ENCODE results near the gene RASSF5.

The RASSF5 gene

DNA sequence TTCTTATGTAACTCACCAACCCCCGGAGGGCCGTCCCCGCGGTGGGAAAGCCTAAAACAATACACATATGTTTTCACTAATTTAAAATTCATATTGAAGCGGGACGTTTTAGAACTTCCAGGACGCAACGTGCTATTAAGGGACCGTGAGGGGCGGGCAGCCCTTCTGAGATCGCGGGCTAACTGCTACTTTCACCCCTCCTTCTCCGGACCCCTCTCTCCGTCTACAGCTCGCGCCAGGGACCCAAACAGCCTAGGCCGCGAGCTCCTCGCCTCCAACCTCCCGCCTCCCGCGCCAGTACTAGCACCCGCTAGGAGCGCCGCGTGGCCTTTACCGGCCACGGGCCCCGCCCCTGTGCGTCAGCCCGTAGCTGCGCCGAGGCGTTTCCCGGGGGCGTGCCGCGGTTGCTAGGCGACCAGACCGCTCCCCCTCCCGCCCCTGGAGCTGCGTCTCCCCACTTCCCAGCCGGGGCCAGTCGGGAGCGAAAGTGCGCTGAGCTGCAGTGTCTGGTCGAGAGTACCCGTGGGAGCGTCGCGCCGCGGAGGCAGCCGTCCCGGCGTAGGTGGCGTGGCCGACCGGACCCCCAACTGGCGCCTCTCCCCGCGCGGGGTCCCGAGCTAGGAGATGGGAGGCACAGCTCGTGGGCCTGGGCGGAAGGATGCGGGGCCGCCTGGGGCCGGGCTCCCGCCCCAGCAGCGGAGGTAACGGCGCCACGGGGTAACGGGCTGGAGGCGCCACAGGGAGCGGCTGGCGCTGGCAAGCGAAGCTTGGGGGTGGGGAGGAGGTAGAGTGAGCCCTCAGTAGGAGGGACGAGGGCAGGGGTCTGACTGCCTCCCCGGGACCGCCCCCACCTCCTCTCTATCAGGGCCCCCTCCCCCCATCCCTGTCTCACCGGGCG, 128.0 kb downstream of the RASSF5 start, which contains the start of gene DYRK3:
Gene DYRK3, plus strand, starts transcription at position 457 of the 898 bp plus-strand sequence. Its CDS starts 168 bp downstream, at position 625.
- H3K4me3 ChIP-seq (ENCODE audit: severe bottlenecking): peak within 1 kb of the TSS; percentile 98
- no peaks in the 10 kb centered on the region for H3K27me3 ChIP-seq (ENCODE audit: insufficient read depth, poor library complexity, severe bottlenecking)
- peak; percentile 93 for DNase-seq (ENCODE audit: low spot score)
- peak within 1 kb of the TSS; percentile 62 for H3K27ac ChIP-seq (ENCODE audit: poor library complexity, severe bottlenecking)
- TF ChIP-seq, protein P1, sequence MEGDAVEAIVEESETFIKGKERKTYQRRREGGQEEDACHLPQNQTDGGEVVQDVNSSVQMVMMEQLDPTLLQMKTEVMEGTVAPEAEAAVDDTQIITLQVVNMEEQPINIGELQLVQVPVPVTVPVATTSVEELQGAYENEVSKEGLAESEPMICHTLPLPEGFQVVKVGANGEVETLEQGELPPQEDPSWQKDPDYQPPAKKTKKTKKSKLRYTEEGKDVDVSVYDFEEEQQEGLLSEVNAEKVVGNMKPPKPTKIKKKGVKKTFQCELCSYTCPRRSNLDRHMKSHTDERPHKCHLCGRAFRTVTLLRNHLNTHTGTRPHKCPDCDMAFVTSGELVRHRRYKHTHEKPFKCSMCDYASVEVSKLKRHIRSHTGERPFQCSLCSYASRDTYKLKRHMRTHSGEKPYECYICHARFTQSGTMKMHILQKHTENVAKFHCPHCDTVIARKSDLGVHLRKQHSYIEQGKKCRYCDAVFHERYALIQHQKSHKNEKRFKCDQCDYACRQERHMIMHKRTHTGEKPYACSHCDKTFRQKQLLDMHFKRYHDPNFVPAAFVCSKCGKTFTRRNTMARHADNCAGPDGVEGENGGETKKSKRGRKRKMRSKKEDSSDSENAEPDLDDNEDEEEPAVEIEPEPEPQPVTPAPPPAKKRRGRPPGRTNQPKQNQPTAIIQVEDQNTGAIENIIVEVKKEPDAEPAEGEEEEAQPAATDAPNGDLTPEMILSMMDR (IDR thresholded peaks at IDR 0.05; ENCODE audit: poor library complexity, severe bottlenecking): no peak
- peaks cover 24% of the 10 kb centered on the region for H3K4me1 ChIP-seq (ENCODE audit: insufficient read depth, poor library complexity, severe bottlenecking)
- ATAC-seq (ENCODE audit: low read depth): peak; percentile 79
- H3K36me3 ChIP-seq (ENCODE audit: low read depth): peaks cover 17% of the 10 kb centered on the region
- H3K9me3 ChIP-seq (ENCODE audit: severe bottlenecking): no peaks in the 10 kb centered on the region

DNA sequence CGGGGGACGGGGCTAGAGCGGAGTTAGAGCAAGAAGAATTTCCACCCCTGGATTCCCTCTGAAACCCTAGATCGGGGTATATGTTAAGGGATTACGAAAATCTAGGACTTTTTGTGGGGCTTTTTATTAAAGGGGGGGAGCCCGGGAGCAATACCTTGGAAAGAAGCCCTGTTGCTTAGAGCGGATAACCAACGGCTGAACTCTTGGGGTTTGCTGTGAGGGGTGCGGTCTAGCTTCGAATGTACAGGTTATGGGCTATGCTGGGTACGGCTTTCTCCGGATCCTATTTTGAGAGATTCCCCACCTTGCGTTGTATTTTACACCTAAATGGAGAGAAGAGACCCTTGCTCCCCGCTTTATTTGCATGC, 128.6 kb downstream of the RASSF5 start:
- Histone ChIP-seq H3K27ac (ENCODE audit: poor library complexity, severe bottlenecking) (peak overlapping the region; percentile 62), H3K4me1 (ENCODE audit: insufficient read depth, poor library complexity, severe bottlenecking) (peaks cover 24% of the 10 kb centered on the region), H3K27me3 (ENCODE audit: insufficient read depth, poor library complexity, severe bottlenecking) (no peaks in the 10 kb centered on the region), H3K9me3 (ENCODE audit: severe bottlenecking) (no peaks in the 10 kb centered on the region), H3K36me3 (ENCODE audit: low read depth) (peaks cover 17% of the 10 kb centered on the region), H3K4me3 (ENCODE audit: severe bottlenecking) (peak overlapping the region; percentile 98)
- ATAC-seq (ENCODE audit: low read depth) (peak; percentile 6; the same call in 2 of the 3 replicates), DNase-seq (ENCODE audit: low spot score) (no peak)
- TF ChIP-seq, protein P1 (IDR thresholded peaks at IDR 0.05; ENCODE audit: poor library complexity, severe bottlenecking): no peak

DNA sequence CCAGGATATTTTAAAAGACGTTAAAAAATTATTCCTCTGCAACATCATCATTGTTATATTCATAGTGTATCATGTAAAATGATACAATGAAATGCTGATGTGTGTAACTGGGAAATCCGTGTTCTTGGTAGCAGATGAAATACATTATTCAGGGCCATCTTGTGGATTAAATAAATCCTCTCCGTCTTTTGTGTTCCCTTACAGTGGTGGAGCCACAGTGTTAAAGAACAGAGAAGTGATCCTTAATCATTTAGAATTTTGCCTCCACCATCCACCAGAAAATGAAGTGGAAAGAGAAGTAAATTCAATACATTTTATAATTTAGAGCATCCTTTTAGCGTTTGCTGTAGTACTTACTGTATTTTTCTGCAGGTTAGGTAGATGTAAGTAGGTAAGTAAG, 129.3 kb downstream of the RASSF5 start:
- no peak for DNase-seq (ENCODE audit: low spot score)
- Histone ChIP-seq H3K27ac (ENCODE audit: poor library complexity, severe bottlenecking) (no peak overlapping the region), H3K4me3 (ENCODE audit: severe bottlenecking) (peak overlapping the region; percentile 98)

DNA sequence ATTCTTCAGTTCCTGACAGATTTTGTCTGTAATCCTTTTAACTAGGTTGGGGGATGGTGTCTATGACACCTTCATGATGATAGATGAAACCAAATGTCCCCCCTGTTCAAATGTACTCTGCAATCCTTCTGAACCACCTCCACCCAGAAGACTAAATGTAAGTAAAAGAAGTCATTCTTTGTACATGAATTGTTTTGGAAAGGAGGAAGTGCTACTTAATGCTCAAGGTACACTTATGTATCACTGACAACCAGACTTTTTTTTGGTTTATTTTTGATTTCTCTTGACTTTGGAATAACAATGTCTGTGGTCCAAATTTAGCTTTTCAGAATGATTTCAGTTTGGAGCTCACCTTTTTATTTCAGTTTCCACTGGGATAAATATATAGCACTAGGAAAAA, 130.3 kb downstream of the RASSF5 start:
- TF ChIP-seq, protein P1 (IDR thresholded peaks at IDR 0.05; ENCODE audit: poor library complexity, severe bottlenecking): no peak
- no peak overlapping the region for H3K27ac ChIP-seq (ENCODE audit: poor library complexity, severe bottlenecking)

More for the DNA sequence above, 129.3 kb downstream of the RASSF5 start:
- TF ChIP-seq, protein P1 (IDR thresholded peaks at IDR 0.05; ENCODE audit: poor library complexity, severe bottlenecking): no peak
- no peaks in the 10 kb centered on the region for H3K9me3 ChIP-seq (ENCODE audit: severe bottlenecking)
- no peaks in the 10 kb centered on the region for H3K27me3 ChIP-seq (ENCODE audit: insufficient read depth, poor library complexity, severe bottlenecking)
- H3K36me3 ChIP-seq (ENCODE audit: low read depth): peaks cover 21% of the 10 kb centered on the region
- no peak for ATAC-seq (ENCODE audit: low read depth)
- H3K4me1 ChIP-seq (ENCODE audit: insufficient read depth, poor library complexity, severe bottlenecking): peaks cover 24% of the 10 kb centered on the region

More for the DNA sequence above, 130.3 kb downstream of the RASSF5 start:
- Histone ChIP-seq H3K4me1 (ENCODE audit: insufficient read depth, poor library complexity, severe bottlenecking) (peaks cover 24% of the 10 kb centered on the region), H3K4me3 (ENCODE audit: severe bottlenecking) (no peak overlapping the region), H3K36me3 (ENCODE audit: low read depth) (peaks cover 28% of the 10 kb centered on the region), H3K27me3 (ENCODE audit: insufficient read depth, poor library complexity, severe bottlenecking) (no peaks in the 10 kb centered on the region), H3K9me3 (ENCODE audit: severe bottlenecking) (no peaks in the 10 kb centered on the region)
- no peak for ATAC-seq (ENCODE audit: low read depth)
- DNase-seq (ENCODE audit: low spot score): no peak
